SK-N-SH treated with all-trans-retinoic acid at 6 μM for 48 hours (cell line): ENCODE data around the gene OGN.

ENCODE experiments used
- ATAC-seq: fragments of 200-7000 bp; cut with Tn5 transposase; 3 replicates; pipeline ENCODE4 v1.9.1; 2020; ENCODE audit warnings: mild to moderate bottlenecking, moderate library complexity
- ARNTL ChIP-seq: fragments of 450-650 bp; formaldehyde crosslinking; IDR thresholded peaks from 2 replicates; pipeline ENCODE4 v1.5.0; 2020; ENCODE audit warnings: low read depth, mild to moderate bottlenecking, moderate library complexity, borderline replicate concordance
- BACH2 ChIP-seq: fragments of 250-450 bp; sonication (Bioruptor Pico); IDR thresholded peaks from 2 replicates; pipeline ENCODE4 v1.9.0; 2021; ENCODE audit warnings: mild to moderate bottlenecking, borderline replicate concordance
- GLIS3 ChIP-seq: fragments of 250-450 bp; sonication (Bioruptor Pico); IDR thresholded peaks from 2 replicates; pipeline ENCODE4 v1.5.0; 2020; ENCODE audit warnings: mild to moderate bottlenecking, moderate library complexity
- ISL1 ChIP-seq: fragments of 250-450 bp; sonication (Bioruptor Pico); IDR thresholded peaks from 2 replicates; pipeline ENCODE4 v2.1.2; 2022; ENCODE audit warnings: mild to moderate bottlenecking, moderate library complexity
- OSR1 ChIP-seq: fragments of 250-450 bp; sonication (Bioruptor Pico); IDR thresholded peaks from 2 replicates; pipeline ENCODE4 v1.8.0; 2022; ENCODE audit warnings: moderate library complexity, mild to moderate bottlenecking, inconsistent platforms
- PPARA ChIP-seq: fragments of 250-450 bp; sonication (Bioruptor Pico); IDR thresholded peaks from 2 replicates; pipeline ENCODE4 v1.5.0; 2020; ENCODE audit warnings: mild to moderate bottlenecking, borderline replicate concordance
- RARB ChIP-seq: fragments of 250-450 bp; sonication (Bioruptor Pico); IDR thresholded peaks from 2 replicates; pipeline ENCODE4 v1.8.0; 2021; ENCODE audit warnings: mild to moderate bottlenecking, moderate library complexity
- SNAI2 ChIP-seq: fragments of 250-450 bp; sonication (Bioruptor Pico); IDR thresholded peaks from 2 replicates; pipeline ENCODE4 v1.5.0; 2020; ENCODE audit warnings: mild to moderate bottlenecking, moderate library complexity
- TCF4 ChIP-seq: fragments of 250-450 bp; sonication (Bioruptor Pico); IDR thresholded peaks from 2 replicates; pipeline ENCODE4 v1.8.0; 2021; ENCODE audit warnings: mild to moderate bottlenecking, moderate library complexity, borderline replicate concordance
- TOX ChIP-seq: fragments of 250-450 bp; sonication (Bioruptor Pico); IDR thresholded peaks from 2 replicates; pipeline ENCODE4 v1.8.0; 2021; ENCODE audit warnings: mild to moderate bottlenecking, moderate library complexity, borderline replicate concordance
- ZC3H10 ChIP-seq: fragments of 250-450 bp; sonication (Bioruptor Pico); IDR thresholded peaks from 2 replicates; pipeline ENCODE4 v1.5.1; 2021; ENCODE audit warnings: mild to moderate bottlenecking, moderate library complexity
- ZFP3 ChIP-seq: fragments of 250-450 bp; sonication (Bioruptor Pico); IDR thresholded peaks from 2 replicates; pipeline ENCODE4 v1.5.0; 2020; ENCODE audit warnings: mild to moderate bottlenecking, moderate library complexity
- ZFP30 ChIP-seq: fragments of 450-650 bp; formaldehyde crosslinking; IDR thresholded peaks from 2 replicates; pipeline ENCODE4 v1.5.0; 2022; ENCODE audit warnings: mild to moderate bottlenecking, moderate library complexity
- ZNF565 ChIP-seq: fragments of 450-650 bp; formaldehyde crosslinking; conservative IDR thresholded peaks from 2 replicates; pipeline ENCODE4 v1.5.0; 2020; ENCODE audit warnings: low read depth, mild to moderate bottlenecking, moderate library complexity
- ZNF70 ChIP-seq: fragments of 450-650 bp; formaldehyde crosslinking; IDR thresholded peaks from 2 replicates; pipeline ENCODE4 v1.5.0; 2020; ENCODE audit warnings: mild to moderate bottlenecking, moderate library complexity
- ZNF8 ChIP-seq: fragments of 450-650 bp; formaldehyde crosslinking; IDR thresholded peaks from 2 replicates; pipeline ENCODE4 v1.5.0; 2020; ENCODE audit warnings: mild to moderate bottlenecking, moderate library complexity
- TF ChIP-seq, protein P1 (sequence below): fragments of 250-450 bp; sonication (Bioruptor Pico); IDR thresholded peaks from 2 replicates; pipeline ENCODE4 v1.5.1; 2021; ENCODE audit warnings: mild to moderate bottlenecking, moderate library complexity
- TF ChIP-seq, protein P2 (sequence below): fragments of 250-450 bp; sonication (Bioruptor Pico); IDR thresholded peaks from 2 replicates; pipeline ENCODE4 v1.5.0; 2020; ENCODE audit warnings: mild to moderate bottlenecking, moderate library complexity
- TF ChIP-seq, protein P3 (sequence below): fragments of 250-450 bp; sonication (Bioruptor Pico); IDR thresholded peaks from 2 replicates; pipeline ENCODE4 v1.8.0; 2020; ENCODE audit warnings: mild to moderate bottlenecking, moderate library complexity, borderline replicate concordance
- TF ChIP-seq, protein P4 (sequence below): fragments of 250-450 bp; sonication (Bioruptor Pico); IDR thresholded peaks from 2 replicates; pipeline ENCODE4 v1.8.0; 2021; ENCODE audit warnings: low read depth, mild to moderate bottlenecking, moderate library complexity, borderline replicate concordance
- TF ChIP-seq, protein P5 (sequence below): fragments of 250-450 bp; sonication (Bioruptor Pico); IDR thresholded peaks from 2 replicates; pipeline ENCODE4 v1.5.1; 2020; ENCODE audit warnings: low read depth, mild to moderate bottlenecking, moderate library complexity

Gene OGN

DNA sequence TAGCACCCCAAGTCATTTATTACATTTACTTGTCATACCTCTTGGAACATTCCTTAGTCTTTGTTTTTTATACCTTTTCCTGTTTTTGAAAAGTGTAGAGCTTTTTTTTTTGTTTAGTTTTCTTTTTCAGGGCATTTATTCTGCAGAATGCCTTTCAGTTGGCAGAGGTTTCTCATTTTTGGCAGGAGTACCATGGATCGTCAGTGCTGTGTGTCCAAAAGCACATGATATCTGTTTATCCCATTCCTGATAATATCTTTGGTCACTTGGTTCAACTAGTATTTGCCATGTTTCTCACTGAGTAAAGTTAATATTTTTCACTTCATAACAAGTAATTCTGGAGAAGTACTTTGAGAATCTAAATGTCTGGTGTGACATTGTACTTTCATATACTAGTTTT is 10.7 kb downstream of the OGN start:
- peak; percentile 56 for ATAC-seq
- TF ChIP-seq SNAI2 (no peak), PPARA (CRISPR knock-in tag) (no peak), ZC3H10 (CRISPR knock-in tag) (no peak), GLIS3 (CRISPR knock-in tag) (no peak), BACH2 (CRISPR knock-in tag) (no peak), ZNF8 (no peak), TCF4 (CRISPR knock-in tag) (no peak), ARNTL (CRISPR knock-in tag) (no peak), RARB (CRISPR knock-in tag) (no peak), ISL1 (no peak), ZNF565 (CRISPR knock-in tag) (no peak), ZNF70 (CRISPR knock-in tag) (no peak), ZFP3 (CRISPR knock-in tag) (no peak), TOX (CRISPR knock-in tag) (no peak)
- TF ChIP-seq, protein P1, sequence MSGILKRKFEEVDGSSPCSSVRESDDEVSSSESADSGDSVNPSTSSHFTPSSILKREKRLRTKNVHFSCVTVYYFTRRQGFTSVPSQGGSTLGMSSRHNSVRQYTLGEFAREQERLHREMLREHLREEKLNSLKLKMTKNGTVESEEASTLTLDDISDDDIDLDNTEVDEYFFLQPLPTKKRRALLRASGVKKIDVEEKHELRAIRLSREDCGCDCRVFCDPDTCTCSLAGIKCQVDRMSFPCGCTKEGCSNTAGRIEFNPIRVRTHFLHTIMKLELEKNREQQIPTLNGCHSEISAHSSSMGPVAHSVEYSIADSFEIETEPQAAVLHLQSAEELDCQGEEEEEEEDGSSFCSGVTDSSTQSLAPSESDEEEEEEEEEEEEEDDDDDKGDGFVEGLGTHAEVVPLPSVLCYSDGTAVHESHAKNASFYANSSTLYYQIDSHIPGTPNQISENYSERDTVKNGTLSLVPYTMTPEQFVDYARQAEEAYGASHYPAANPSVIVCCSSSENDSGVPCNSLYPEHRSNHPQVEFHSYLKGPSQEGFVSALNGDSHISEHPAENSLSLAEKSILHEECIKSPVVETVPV (CRISPR knock-in tag), result no peak
- TF ChIP-seq, protein P2, sequence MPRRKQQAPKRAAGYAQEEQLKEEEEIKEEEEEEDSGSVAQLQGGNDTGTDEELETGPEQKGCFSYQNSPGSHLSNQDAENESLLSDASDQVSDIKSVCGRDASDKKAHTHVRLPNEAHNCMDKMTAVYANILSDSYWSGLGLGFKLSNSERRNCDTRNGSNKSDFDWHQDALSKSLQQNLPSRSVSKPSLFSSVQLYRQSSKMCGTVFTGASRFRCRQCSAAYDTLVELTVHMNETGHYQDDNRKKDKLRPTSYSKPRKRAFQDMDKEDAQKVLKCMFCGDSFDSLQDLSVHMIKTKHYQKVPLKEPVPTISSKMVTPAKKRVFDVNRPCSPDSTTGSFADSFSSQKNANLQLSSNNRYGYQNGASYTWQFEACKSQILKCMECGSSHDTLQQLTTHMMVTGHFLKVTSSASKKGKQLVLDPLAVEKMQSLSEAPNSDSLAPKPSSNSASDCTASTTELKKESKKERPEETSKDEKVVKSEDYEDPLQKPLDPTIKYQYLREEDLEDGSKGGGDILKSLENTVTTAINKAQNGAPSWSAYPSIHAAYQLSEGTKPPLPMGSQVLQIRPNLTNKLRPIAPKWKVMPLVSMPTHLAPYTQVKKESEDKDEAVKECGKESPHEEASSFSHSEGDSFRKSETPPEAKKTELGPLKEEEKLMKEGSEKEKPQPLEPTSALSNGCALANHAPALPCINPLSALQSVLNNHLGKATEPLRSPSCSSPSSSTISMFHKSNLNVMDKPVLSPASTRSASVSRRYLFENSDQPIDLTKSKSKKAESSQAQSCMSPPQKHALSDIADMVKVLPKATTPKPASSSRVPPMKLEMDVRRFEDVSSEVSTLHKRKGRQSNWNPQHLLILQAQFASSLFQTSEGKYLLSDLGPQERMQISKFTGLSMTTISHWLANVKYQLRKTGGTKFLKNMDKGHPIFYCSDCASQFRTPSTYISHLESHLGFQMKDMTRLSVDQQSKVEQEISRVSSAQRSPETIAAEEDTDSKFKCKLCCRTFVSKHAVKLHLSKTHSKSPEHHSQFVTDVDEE (CRISPR knock-in tag), result no peak
- TF ChIP-seq, protein P3, sequence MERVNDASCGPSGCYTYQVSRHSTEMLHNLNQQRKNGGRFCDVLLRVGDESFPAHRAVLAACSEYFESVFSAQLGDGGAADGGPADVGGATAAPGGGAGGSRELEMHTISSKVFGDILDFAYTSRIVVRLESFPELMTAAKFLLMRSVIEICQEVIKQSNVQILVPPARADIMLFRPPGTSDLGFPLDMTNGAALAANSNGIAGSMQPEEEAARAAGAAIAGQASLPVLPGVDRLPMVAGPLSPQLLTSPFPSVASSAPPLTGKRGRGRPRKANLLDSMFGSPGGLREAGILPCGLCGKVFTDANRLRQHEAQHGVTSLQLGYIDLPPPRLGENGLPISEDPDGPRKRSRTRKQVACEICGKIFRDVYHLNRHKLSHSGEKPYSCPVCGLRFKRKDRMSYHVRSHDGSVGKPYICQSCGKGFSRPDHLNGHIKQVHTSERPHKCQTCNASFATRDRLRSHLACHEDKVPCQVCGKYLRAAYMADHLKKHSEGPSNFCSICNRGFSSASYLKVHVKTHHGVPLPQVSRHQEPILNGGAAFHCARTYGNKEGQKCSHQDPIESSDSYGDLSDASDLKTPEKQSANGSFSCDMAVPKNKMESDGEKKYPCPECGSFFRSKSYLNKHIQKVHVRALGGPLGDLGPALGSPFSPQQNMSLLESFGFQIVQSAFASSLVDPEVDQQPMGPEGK (CRISPR knock-in tag), result no peak
- TF ChIP-seq, protein P4, sequence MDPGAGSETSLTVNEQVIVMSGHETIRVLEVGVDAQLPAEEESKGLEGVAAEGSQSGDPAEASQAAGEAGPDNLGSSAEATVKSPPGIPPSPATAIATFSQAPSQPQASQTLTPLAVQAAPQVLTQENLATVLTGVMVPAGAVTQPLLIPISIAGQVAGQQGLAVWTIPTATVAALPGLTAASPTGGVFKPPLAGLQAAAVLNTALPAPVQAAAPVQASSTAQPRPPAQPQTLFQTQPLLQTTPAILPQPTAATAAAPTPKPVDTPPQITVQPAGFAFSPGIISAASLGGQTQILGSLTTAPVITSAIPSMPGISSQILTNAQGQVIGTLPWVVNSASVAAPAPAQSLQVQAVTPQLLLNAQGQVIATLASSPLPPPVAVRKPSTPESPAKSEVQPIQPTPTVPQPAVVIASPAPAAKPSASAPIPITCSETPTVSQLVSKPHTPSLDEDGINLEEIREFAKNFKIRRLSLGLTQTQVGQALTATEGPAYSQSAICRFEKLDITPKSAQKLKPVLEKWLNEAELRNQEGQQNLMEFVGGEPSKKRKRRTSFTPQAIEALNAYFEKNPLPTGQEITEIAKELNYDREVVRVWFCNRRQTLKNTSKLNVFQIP, result no peak
- TF ChIP-seq, protein P5, sequence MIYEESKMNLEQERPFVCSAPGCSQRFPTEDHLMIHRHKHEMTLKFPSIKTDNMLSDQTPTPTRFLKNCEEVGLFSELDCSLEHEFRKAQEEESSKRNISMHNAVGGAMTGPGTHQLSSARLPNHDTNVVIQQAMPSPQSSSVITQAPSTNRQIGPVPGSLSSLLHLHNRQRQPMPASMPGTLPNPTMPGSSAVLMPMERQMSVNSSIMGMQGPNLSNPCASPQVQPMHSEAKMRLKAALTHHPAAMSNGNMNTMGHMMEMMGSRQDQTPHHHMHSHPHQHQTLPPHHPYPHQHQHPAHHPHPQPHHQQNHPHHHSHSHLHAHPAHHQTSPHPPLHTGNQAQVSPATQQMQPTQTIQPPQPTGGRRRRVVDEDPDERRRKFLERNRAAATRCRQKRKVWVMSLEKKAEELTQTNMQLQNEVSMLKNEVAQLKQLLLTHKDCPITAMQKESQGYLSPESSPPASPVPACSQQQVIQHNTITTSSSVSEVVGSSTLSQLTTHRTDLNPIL (CRISPR knock-in tag), result no peak

DNA sequence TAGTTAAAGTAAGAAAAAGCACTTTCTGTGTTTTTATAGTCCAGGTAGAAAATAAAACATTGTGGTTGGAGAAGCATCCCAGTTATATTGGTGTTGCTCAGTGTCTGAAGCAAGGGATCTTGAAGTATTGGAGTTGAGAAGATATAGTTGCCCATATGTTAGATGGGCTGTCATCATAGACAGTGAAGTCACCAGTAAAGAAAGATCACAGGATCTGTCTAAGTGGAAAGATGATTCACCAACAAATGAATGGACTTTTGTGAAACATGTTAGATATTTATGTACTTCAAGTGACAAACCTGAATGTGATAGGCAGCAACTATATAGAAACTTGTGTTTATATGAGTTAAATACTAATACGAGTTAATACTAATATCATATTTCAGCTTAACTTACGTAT is 11.7 kb downstream of the OGN start:
- TF ChIP-seq ARNTL (CRISPR knock-in tag) (no peak), PPARA (CRISPR knock-in tag) (no peak), ZFP30 (CRISPR knock-in tag) (no peak), OSR1 (no peak), RARB (CRISPR knock-in tag) (no peak)
- TF ChIP-seq, protein P4, result no peak
- peak; percentile 57 for ATAC-seq
